Erythroblast (primary cell): Measurements from ENCODE around the gene EVC.

Experiments
- DNase-seq, 2 experiments: peaks; one replicate each; lab custom pipeline; 2025; lab: John Stamatoyannopoulos, UW
- GATA1 ChIP-seq: IDR thresholded peaks from 2 replicates; pipeline ENCODE4 v1.6.1; 2011; ENCODE audit warnings: low read depth, mild to moderate bottlenecking, control low read depth, low read length, moderate library complexity
- POLR2A ChIP-seq: IDR thresholded peaks from 2 replicates; pipeline ENCODE4 v1.6.1; 2011; ENCODE audit warnings: mild to moderate bottlenecking, low read length

EVC gene

GRCh38 chr4:5734853-5735252, 23.9 kb downstream of the EVC start:
- TF ChIP-seq POLR2A: no peak
- no peak for TF ChIP-seq GATA1
- DNase-seq: no peak

- no peak for DNase-seq
- TF ChIP-seq GATA1: no peak
- TF ChIP-seq POLR2A: no peak
Observed at GRCh38 chr4:5735463-5735862, 24.5 kb downstream of the EVC start.

- no peak for TF ChIP-seq GATA1
- no peak for TF ChIP-seq POLR2A
- no peak for DNase-seq
Observed at GRCh38 chr4:5738061-5738460, 27.1 kb downstream of the EVC start.

- DNase-seq: no peak
- no peak for TF ChIP-seq GATA1
- no peak for TF ChIP-seq POLR2A
Observed at GRCh38 chr4:5742388-5742787, 31.4 kb downstream of the EVC start.

- no peak for DNase-seq
- TF ChIP-seq GATA1 (no peak), POLR2A (no peak)
Observed at GRCh38 chr4:5742968-5743367, 32.0 kb downstream of the EVC start.

GRCh38 chr4:5746250-5746649, 35.2 kb downstream of the EVC start:
- TF ChIP-seq POLR2A (no peak), GATA1 (no peak)
- no peak for DNase-seq

GRCh38 chr4:5746829-5747737, 36.1 kb downstream of the EVC start:
- TF ChIP-seq GATA1 (no peak), POLR2A (no peak)
- no peak for DNase-seq

GRCh38 chr4:5747738-5748375, 36.9 kb downstream of the EVC start:
- DNase-seq: no peak
- TF ChIP-seq POLR2A (no peak), GATA1 (no peak)

GRCh38 chr4:5749568-5749967, 38.6 kb downstream of the EVC start:
- no peak for DNase-seq
- TF ChIP-seq POLR2A: no peak
- TF ChIP-seq GATA1: no peak

- DNase-seq: no peak
- no peak for TF ChIP-seq GATA1
- no peak for TF ChIP-seq POLR2A
Observed at GRCh38 chr4:5750052-5750945, 39.3 kb downstream of the EVC start.

- TF ChIP-seq GATA1: no peak
- no peak for TF ChIP-seq POLR2A
- DNase-seq: no peak
Observed at GRCh38 chr4:5750946-5751665, 40.1 kb downstream of the EVC start.

- TF ChIP-seq GATA1: no peak
- no peak for DNase-seq
Observed at GRCh38 chr4:5751666-5752375, 40.8 kb downstream of the EVC start.
